HG02759 (cell line): Measurements from ENCODE around the gene SH3RF3.

Source experiments
- ATAC-seq: cut with Tn5 transposase; IDR thresholded peaks from one replicate; pipeline ENCODE4 v1.9.1; 2021; ENCODE audit warnings: mild to moderate bottlenecking, moderate library complexity; ENCODE audit not compliant: unreplicated experiment

SH3RF3 gene

DNA sequence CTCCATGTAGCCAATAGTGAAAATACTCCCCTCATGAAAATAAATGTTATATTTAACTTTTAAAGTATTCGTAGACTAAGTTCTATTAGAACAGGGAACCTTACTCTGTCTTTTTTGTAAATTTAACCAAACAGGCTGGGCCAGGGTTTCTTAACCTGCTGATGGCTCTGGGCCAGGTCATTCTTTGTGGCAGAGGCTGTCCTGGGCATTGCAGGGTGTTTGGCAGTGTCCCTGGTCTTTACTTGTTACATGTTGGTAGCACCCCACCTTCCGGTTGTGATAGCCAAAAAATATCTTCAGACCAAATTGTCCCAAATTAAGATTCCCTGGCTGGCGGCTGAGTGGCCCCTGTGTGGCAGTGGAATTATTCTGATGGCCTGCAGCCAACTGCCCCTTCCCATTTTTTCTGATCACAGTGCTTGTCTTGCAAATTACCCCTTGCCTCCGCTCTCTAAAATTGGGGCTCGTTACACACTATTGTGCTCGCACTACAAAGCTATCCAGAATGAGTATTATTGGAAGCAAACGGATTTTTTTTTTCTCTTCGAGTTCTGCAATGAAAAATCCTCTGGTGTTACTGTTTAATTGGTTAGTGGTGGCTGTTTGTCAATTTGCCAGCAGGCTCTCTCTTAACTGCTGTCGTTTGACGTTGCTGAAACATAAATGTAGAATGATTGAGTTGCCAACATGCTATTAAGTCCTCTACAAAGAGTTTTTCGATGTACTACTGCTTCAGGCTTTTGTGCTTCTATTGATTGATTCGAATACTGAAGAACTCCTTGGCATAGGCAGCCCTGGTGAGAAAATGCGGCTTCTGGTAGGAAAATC, 216.9 kb downstream of the SH3RF3 start:
- no peak for ATAC-seq

GRCh38 chr2:109346601-109347228, 217.7 kb downstream of the SH3RF3 start:
- ATAC-seq = no peak

DNA sequence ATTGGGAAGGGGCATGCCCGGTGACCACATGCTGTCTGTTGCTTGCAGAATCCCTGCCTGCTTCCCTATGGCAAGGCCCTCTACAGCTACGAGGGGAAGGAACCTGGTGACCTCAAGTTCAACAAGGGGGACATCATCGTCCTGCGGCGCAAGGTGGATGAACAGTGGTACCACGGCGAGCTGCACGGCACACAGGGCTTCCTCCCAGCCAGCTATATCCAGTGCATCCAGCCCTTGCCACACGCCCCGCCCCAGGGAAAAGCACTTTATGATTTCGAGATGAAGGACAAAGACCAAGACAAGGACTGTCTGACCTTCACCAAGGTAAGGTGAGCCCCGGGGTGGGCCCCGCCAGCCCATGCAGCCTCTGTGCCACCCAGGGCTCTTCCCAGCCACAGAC, 218.6 kb downstream of the SH3RF3 start:
- ATAC-seq = no peak

- no peak for ATAC-seq
Observed at GRCh38 chr2:109348190-109348589, 219.2 kb downstream of the SH3RF3 start.

- ATAC-seq = peak; percentile 59
Observed at GRCh38 chr2:109348671-109349502, 219.9 kb downstream of the SH3RF3 start.

- no peak for ATAC-seq
Observed at GRCh38 chr2:109349503-109350465, 220.8 kb downstream of the SH3RF3 start.

DNA sequence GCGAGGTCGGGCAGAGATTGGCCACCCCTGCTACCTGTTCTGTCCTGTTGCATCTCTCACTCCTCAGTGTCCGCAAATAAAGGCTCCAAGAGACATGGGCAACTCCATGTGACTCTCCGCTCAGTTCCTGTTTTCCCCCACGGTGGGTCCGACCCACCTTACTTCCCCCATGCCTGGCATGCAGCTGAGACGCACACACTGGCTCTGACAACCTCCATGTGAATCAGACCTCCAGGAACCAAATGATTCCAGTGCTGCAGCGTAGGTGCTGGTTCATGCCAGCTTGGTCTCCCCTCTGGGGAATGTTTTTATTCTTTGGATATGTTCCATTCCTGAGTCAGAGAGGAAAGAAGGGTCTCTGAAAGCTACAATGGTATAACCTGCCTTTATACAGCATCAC, 221.5 kb downstream of the SH3RF3 start:
- no peak for ATAC-seq

GRCh38 chr2:109351164-109351756, 222.3 kb downstream of the SH3RF3 start:
- no peak for ATAC-seq

DNA sequence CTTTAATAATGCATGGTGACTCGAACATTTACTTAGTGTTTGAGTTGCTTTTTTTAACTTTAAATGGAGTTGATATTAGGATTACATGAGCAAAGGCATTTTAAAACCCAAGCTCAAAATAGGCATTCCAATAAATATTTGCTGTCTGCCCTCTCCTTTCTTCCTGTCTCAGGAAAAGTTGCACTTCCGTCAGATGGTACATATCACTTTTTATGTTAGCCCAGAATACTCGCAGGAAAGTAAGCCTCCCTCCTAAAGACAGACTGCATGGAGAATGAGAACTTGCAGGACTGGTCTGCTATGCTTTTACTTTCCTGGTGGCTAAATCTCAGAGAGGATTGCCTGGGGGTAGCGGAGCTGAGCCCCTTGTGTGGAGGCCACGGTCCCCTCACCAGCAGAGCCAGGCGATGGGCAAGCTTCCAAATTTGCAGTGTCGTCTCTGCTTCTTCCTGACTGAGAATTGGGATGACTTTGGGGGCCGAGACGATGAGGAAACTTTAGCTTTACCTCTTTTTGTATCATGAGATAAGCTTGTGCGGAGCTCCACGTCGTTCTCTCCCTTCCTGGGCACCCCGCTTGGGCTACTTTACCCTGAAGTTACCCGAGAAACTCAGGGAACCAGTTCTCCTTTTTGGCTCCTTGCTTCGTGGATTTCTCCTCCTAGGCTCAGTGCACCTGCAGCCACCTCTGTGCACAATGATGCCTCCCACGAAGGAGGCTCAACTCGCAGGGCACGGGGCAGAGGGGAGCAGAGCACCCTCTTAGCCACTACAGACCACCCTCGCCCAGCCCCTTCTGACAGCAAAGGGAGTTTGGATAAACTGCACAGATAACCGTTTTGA, 223.3 kb downstream of the SH3RF3 start:
- no peak for ATAC-seq

DNA sequence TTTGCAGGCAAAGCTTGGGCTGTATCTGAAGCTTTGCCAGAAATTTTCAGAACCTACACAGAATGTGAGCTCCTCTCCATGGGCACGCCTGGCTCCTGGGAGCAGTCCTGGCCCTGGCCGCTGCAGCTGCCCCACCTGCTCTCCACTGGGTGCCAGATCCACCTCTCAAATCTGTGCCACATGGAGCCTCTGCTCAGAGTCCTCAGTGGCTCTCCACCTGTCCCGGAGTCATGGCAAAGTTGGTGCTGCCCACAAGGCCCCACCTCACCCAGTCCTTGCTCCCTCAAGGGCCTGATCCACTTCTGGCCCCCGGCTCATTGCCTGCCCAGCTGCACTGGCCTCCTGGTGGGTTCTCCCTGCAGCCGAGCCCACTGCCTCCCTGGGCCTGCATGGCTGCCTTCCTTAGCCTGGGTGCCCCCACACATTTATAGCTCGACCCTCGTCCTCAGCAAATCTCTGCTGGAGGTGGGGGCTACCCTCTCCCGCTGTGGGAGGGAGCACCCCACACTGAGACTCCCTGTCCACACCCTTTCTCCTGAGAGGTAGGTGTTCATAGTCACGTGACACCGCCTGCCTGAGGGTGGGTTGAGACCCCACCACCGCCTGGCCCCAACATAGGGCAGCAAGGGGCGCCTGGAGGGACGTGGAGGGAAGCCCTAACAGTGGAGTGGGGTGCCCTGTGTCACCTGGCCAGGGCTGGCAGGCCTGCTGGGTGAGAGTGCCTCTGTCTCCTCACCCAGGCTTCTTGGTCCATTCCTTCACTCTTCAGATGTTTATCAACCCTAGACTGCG, 224.1 kb downstream of the SH3RF3 start:
- no peak for ATAC-seq

- no peak for ATAC-seq
Observed at GRCh38 chr2:109353806-109354745, 225.1 kb downstream of the SH3RF3 start.

GRCh38 chr2:109355192-109355843, 226.3 kb downstream of the SH3RF3 start:
- ATAC-seq = no peak

- no peak for ATAC-seq
Observed at GRCh38 chr2:109356324-109357035, 227.5 kb downstream of the SH3RF3 start.

- no peak for ATAC-seq
Observed at GRCh38 chr2:109364217-109364616, 235.2 kb downstream of the SH3RF3 start.

DNA sequence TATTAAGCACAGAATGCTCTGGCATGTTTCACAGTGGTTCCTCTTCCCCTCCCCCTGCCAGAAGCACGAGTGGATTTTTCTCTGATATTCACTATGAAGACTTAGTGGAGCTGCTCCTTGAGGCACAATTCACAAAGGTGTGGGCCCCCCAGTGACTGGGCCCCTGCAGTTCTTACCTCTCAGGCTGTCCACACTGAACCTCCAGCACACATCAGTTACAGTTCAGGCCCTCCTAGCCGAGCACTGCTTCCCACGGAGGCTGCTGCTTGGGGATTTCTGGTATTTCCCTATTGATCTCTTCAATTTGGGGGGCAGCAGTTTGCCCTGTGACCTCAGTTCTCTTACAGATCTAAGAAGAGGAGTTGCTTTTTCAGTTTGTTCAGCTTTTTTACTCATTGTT, 236.1 kb downstream of the SH3RF3 start:
- ATAC-seq = no peak

DNA sequence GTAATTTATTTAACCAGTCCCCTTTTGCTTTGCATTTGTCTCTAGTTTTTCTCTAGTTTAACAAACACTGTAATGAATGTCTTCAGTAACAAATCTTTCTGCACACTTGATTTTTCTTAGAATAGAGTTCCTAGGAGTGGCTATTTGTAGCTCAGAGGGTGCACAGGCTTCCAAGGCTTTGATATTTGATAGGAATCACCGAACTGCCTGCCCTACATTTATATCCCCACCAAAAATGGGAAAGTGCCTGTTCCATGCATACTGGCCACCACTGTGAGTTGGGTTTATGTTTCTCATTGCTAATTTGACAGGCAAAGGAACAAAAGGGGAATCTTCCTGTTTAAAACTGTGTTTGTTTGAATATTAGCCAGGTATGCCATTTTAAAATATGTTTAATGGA, 238.7 kb downstream of the SH3RF3 start:
- no peak for ATAC-seq
